Stimulated activated CD4-positive, alpha-beta T cell treated with anti-CD3 and anti-CD28 coated beads, Interleukin-1b, Interleukin-23, amount 100 ng/mL, for 48 hours (primary cell): ENCODE measurements around the gene NR4A1.

ENCODE experiments used
- DNase-seq: peaks from one replicate; pipeline ENCODE4 v3.0.0-alpha.2; 2020

Gene NR4A1

DNA sequence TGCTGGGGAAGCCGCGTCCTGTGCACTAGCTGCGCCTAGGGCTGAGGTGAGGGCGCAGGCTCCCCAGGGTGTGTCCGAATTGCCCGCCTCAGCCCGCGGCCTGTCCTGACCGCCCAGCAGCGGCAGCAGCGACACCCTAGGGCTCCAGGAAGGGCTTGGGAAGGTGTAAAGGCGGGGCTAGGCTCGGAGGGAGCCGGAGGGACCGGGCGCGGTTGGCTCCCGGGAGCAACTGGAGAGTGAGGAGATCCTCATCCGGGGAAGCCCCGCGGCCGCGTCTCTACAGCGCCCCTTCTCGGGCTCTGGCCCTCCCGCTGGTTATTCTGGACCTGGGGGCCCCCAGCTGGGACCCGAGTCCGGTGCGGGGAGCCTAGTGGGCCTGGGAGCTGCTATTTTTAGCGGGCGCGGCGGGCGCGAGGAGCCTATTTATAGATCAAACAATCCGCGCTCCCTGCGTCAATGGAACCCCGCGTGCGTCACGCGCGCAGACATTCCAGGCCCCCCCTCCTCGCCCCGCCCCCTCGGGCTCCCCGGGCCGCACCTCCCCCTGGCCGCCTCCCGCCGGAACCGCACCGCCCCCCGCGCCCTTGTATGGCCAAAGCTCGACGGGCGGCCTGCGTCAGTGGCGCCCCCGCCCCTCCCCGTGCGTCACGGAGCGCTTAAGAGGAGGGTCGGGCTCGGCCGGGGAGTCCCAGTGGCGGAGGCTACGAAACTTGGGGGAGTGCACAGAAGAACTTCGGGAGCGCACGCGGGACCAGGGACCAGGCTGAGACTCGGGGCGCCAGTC is at the start of gene NR4A1:
TSS of gene NR4A1 (plus strand) at position 685 of the 784 bp plus-strand sequence. CDS start 2,887 bp downstream, outside the sequence.
- DNase-seq = peak; percentile 97

DNA sequence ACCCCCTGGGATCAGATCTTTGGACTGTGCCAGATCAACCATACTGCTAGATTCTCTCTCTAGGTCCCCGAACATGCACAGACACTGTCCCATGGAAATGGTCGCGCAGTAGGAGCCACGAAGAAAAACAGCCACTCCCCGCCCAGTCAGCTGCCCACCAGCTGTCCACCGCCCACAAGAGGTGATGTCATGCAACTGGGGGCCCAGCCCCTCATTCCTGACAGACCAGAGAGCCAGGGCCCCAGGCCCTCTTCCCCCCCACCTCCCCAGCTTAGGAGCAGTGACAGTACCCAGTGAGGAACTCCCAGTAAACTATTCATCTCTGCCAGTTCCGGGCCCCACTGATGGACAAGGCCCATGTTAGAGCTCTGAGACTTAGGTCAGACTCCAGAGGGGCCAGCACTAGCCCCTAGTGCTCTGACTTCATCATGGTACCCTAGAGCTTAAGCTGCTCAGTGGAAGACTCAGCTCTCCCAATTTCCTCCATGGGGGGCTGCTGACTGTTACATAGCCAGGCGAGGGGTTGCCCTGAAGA is 48.2 kb upstream of the NR4A1 start:
- DNase-seq = no peak

DNA sequence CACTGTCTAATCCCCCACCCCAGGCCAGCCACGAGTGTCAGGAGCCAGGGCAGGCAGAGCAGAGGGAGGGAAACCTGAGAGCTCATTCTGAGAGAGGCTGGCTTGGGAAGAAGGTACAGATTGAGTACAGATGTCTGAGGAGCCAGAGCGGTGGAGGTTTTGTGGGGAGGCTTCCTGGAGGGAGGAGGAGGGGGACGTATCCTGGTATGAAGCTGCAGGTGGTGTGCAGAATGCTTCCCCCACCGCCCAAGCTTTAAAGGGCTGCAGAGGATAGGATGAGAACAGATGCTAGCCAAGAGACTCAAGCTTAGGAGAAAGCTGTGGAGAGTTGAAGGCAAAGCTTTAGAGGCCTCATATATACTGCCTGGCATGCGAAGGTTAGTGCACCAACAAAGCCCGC is 47.7 kb upstream of the NR4A1 start:
- DNase-seq = no peak

DNA sequence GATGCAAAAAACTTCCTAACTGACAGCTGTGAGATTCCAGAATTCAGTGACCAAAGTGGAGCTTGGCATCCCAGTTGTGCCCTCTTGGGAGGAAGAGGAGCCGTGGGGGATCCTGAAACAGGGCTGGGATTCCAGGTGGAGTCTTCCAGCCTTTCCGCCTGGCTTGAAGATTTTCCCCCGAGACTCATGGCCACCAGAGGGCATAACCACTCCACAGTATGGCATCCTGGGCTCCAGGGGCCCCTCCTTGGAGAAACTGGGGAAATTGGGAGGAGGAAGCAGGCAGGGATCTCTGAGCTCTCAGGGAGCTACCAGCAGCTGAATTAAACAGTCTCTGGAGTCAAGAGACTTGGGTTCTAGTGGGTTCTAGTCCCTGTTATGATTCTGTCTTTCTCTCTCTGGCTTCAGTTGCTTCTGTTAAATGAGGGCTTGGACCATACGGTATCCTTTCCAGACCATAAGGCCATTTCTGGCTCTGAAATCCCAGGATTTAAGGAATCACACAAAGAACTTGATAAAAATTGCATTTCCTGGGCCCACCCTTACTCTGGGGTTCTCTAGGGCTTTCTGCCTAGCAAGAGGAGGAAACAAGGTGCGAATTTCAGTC is 47.1 kb upstream of the NR4A1 start:
- no peak for DNase-seq

DNA sequence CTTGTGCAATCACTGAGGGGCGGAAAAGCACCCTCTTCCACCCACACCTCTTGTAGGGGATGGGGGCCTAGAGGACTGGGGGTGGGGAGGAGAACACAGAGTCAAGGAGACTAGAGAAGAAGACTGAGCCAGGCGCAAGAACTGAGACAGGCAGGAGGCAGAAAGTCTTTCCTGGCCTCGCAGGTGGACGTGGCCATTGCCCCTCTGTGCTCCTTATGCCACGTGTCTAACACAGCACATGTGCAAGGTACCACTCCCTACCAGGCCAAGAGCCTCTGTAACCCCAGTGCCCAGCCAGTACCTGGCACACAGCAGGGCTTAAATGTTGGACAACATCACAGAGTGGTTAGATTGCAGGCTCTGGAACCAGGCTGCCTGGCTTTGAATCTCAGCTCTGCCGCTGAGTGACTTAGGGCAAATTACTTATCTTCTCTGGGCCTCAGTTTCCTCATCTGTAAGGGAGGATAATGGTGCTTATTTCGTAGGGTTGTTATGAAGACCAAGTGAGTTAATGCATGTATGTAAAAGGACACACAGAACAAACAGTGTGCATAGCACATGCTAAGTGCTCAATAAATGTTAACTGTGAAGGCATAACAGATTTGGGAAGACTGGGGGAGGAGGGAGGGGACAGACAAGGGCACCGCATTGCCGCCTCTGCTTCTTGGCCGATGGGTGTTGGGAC is 45.9 kb upstream of the NR4A1 start:
- DNase-seq = no peak

DNA sequence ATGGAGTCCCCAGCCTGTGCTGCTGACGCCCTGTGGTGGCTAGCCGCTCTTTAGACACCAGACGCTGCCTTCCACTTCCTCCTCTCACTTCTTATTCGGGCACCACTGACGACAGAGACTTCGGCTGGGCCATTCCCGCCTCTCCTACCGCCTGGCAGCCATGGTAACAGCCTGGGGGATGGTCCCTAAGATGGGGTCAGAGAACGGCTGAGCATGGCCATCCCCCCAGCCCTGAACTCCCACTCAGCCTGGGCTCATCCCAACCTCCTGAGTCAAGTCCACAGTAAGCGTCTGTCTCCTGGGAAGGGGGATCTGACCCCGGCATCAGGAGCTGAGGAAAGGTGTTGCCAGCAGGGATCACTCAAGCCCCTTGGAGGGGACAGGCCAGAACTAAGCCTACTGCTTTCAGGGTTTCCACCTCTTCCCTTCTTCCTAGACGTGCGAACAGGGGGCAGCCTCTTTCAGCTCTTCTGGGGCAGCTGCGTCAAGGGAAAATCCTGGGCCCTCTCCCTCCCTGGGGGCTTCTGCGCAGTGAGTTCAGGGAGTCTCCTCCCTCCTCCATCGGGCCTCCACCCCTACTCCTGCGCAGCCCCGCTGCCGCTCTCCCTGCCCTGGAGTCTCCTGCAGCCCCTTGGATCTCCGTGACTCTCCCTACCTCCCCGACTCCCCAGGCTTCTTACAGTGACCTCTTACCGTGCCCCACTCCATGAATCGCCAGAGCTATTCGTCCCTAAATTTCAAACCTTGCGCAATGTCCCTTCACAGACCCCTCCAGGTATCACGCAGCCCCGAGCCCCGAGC is 45.1 kb upstream of the NR4A1 start:
- no peak for DNase-seq

DNA sequence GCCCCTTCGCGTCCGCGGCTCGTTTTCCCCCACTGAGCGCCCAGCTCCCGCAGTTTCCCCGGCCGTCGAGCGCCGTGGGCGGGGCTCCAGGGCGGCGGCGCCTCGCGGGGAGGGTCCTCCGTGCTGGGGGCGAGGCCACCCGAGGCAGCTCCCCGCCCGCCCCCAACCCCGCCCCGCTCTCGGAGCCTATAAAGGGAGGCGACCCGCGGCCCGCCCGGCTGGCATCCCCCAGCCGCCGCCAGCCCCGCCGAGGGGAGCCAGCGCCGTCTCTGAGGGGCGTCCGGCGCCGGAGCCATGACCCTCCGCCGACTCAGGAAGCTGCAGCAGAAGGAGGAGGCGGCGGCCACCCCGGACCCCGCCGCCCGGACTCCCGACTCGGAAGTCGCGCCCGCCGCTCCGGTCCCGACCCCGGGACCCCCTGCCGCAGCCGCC is 44.5 kb upstream of the NR4A1 start, which contains the start of gene TAMALIN:
TSS of gene TAMALIN (plus strand) at position 221 of the 432 bp plus-strand sequence. CDS start at position 295, 74 bp downstream.
- DNase-seq = peak; percentile 75

DNA sequence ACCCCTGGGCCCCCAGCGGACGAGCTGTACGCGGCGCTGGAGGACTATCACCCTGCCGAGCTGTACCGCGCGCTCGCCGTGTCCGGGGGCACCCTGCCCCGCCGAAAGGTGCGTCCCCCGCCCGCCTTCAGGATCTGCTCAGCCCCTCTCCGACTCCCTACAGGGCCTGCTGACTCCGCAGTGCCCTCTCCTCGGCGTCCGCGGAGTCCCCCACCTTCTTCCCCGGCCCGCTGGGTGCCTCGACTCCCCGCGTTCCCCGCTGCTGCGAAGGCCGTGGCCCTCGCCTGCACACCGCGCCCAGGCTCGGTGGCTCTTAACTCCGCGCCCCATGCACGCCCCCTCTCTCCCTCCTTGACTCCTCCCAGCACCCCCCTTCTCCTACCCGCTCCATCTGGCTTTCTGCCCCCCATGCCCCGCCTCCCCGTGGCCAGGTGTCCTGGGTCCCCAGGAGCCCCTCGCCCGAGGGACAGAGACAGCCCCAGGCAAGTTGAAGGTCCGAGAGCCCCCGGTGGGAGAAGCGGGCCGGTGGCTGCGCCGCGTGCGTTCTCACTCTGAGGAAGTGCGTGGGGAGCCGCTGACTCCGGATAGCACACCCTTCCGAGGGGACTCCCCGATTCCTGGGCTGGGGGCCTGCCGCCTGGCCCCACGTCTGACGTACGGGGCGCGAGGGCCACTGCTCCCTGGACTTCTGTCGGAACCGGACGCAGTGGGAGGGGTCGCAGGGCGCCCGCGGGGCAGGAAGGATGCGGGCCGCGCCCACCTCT is 43.9 kb upstream of the NR4A1 start:
- peak; percentile 36 for DNase-seq

DNA sequence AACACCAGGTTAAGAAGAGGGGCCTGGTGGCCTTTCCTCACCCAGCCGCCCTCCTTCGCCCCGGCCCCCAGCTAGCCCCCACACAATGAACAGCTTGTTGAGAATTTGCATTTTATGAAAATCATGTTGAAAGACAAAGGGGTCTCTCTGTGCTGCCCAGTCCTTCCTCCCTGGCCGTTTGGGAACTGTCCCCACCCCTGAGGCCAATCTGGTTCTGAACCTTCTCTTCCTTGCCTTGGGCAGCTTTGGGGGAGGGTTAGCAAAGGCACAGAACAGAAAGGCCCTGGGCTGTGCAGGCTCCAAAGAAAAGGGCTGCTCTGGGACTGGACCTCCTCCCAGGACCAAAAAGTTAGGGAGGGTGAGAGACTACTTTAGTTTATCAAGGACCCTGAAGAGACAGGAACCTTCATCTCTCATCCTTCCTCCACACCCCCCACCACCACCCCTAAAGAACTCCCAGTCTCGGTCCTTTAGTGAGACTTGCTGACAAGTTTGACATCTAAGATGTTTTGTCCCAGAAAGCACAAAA is 43.2 kb upstream of the NR4A1 start:
- DNase-seq = no peak

DNA sequence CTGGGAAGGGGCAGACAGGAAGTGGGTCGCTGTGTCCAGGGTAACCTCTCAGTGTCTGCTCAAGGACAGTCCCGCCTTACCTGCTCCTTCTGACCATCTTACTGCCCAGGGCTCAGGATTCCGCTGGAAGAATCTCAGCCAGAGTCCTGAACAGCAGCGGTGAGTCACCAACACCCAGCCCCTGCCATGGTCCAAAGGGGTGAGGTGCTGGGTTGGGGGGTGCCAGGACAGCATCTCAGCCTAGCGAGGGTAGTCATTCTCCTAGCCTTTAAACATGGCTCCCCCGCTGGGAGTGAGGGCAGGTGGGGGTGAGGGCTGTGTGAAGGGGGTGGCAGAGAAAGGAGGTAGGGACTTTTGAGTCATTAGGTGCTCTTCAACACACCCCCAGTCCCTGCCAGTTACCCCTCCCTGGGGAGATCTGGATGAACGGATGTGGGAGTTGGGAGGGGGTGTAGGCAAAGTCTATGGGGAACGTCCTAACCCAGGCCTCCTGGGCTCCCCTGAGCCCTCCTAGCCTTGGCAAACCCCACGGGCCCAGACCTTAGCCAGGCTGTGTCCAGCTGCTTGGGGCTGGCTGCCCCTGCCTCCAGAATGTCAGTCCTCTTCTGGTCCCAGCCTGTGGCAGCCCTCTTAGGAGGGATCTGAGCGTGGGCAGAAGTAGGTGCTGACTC is 42.0 kb upstream of the NR4A1 start:
- no peak for DNase-seq

DNA sequence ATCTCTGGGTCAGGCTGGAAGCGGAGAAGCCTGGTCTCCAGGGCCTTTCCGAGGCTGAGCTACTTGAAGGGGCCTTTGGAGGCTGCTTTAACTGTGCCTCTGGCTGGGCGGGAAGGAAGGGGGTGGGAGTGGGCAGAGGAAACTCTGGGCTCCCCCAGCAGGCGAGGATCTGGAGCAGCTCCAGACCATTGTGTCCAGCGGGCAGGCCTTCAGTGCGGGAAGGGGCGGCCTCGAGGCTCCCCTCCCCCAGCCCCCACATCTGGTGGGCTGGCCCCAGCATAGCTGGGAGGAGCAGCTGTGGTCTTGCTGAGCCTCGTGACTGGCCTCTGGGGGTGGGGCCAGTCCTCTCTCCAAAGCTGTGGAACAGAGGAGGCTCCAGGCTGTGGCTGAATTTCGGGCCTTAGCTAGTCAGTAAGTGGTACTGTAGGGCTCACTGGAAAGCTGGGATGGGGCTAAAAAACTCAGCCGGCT is 41.1 kb upstream of the NR4A1 start:
- no peak for DNase-seq

DNA sequence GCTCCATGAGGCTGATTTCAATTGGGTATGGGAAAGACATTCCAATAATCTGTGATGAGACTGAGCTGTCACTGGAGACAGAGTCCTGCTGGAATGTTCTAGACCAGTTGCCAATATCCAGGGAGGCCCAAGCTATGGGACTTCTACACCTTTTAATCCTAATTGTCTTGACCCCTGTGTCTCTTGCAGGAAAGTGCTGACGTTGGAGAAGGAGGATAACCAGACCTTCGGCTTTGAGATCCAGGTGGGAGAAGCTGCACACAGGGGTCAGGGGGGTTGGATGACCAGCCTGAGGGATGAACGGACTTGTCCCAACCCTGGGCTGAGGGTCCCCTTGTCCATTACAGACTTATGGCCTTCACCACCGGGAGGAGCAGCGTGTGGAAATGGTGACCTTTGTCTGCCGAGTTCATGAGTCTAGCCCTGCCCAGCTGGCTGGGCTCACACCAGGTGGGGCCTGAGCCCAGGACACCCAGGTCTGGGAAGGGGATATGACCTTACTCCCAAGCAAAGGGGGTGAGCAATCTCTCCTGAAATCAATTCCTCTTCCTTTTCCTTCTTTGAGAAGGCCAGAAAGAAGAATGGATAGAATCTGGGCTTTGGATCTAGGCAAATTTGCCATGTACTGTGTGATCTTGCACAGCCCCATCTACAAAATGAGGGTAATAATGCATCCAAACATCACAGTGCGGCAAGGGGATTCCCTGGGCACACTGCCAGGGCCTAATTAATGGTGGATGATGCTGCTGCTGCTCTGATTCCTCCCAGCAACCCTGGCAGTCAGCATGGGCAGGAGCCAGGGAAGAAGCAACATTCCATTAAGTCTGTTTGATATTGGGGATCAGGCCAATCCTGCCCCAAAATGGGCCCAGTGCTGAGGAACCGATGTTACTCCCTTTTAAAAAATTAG is 40.3 kb upstream of the NR4A1 start:
- no peak for DNase-seq

DNA sequence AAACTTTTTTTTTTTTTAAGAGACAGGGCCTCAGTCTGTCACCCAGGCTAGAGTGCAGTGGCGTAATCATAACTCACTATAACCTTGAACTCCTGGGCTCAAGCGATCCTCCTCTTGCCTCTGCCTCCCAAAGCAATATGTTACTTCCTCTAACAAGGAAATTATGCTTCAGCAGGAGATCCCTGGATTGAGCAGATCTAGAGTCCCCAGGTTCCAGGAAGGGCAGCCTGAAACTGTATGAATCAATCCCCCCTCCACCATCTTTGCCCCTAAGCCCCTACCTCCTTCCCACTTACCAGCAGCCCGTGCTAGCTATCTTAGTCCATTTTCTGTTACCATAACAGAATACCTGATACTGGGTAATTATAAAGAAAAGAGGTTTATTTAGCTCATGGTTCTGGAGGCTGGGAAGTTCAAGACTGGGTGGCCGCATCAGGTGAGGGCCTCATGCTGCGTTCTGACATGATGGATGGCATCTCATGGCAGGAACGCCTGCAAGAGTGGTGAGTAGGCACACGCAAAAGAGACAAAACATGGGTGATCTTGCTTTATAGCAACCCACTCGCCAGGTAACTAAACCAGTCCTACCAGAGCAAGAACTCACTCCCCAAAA is 39.5 kb upstream of the NR4A1 start:
- DNase-seq = no peak

DNA sequence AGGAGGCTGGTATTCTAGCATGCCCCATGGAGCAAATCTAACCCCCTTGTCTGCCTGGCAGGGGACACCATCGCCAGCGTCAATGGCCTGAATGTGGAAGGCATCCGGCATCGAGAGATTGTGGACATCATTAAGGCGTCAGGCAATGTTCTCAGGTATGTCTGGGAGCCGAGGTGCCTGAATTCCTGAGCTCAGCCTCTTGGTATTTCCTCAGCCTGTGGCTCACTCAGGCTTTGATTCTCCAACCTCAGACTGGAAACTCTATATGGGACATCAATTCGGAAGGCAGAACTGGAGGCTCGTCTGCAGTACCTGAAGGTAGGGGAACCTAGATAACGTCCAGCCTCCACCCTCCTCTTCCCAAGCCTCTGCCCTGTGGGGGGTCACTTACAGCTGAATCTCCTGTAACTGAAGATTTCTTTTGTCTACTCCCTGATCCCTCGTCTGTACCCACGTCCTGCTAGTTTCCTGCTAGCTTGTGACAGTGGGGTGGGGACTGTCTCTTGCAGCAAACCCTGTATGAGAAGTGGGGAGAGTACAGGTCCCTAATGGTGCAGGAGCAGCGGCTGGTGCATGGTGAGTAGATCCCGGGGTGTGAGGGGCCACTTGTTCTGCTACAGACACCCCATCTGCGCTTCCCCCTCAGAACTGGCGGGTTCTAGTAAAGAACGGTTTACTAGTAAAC is 37.5 kb upstream of the NR4A1 start:
- no peak for DNase-seq

DNA sequence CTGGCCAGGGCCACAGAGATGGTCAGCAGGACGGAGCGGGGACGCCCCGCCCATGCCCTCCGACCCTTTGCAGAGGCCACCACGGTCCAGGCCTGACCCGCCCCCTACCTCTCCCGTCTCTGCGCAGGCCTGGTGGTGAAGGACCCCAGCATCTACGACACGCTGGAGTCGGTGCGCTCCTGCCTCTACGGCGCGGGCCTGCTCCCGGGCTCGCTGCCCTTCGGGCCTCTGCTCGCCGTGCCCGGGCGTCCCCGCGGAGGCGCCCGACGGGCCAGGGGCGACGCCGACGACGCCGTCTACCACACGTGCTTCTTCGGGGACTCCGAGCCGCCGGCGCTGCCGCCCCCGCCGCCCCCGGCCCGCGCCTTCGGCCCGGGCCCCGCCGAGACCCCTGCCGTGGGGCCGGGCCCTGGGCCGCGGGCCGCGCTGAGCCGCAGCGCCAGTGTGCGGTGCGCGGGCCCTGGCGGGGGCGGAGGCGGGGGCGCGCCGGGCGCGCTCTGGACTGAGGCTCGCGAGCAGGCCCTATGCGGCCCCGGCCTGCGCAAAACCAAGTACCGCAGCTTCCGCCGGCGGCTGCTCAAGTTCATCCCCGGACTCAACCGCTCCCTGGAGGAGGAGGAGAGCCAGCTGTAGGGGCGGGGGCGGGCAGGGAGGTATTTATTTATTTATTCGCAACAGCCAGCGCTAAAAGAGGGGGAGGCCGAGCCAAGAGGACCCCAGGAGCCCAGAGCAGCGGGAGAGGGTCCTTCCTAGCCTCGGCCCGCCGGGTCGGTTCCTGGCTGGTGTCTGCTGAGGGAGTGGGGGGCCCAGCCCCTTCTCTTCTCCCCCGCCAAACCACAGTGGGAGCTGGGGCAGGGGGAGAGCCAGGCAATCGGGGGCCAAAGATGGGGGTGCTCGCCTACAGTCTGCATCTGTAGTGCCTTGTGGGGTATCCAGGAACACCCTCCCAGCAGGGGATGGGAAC is 36.4 kb upstream of the NR4A1 start:
- no peak for DNase-seq

DNA sequence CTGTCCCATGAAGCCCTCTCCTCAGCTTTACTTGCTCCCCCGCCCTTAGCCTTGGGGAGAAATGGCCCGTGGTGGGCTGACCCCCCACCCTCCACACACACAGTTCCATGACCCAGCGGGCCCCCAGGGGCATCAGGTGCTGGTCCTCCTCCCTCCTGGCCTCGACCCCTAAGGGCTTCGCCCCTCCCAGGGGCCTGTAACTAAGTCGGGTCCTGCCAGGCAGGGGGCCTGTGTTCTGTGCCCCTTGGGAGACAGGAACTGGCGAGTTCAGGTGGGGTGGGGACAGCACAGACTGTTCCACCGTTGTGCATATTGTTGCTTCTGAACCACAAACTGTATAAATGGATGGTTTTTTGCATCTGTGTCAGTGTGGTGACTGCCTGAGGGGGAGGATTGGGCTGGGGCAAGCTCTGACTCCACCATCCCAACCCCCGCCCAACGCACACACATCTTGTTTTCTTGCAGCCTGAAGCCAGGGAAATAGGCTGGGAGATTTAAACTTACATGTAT is 35.7 kb upstream of the NR4A1 start:
- no peak for DNase-seq

DNA sequence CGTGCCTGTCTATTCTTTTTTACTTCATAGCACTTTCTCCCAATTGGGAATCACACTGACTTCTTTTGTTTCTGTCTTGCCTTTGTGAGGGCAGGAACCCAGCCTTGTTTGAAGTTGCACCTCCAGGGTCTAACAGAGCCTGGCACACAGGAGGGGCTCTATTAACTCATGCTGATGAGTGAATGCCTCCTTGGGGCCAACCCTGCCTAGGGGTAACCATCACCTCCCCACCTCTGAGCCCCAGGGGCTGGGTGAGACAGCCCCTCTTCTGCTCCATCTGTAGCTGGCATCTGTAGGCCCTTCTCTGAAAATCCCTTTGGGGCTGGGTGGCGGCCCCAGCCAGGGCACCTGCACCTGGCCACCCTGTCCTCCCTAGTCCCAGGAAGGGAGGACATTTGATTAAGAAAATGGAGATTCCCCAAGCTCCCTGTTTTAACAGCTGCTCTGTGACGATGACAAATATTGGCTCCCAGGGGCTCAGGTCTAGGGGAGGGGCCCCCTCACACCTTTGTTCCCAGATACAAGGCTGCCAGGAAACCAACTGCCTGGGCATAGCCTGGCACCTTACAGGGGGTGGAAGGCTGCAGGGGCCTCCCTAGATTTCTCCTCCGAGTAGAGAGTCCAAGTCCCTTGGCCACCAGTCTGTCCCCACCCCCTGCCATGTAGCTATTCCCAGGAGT is 32.7 kb upstream of the NR4A1 start:
- DNase-seq = no peak
